ENCODE data around the gene LCE3D. TPM values are rescaled to one million over a fixed set of nuclear protein-coding genes. Genes with fewer than 3 reads are reported as not detected.

LCE3D gene, protein sequence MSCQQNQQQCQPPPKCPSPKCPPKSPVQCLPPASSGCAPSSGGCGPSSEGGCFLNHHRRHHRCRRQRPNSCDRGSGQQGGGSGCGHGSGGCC
- not detected in 2 replicates for total RNA-seq

DNA sequence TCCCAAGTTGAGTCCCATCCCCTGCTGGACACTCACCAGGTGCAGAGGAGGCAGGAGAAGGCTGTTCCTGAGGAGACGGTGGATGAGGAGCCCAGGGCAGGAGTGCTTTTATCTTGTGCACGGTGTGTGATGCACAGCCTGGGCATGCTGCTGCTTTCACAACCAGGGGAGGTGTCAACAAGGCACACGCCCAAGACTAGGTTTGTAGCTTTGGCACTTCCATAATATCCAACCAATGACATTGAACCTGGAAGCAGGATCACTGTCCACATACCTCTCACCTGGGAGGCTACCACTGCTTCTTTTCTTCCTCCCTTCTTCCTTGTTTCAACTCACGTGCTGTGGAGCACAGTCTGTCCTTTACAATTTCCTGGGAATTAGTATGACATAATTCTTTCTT lies at the start of gene LCE3D:
LCE3D (minus strand) TSS at position 84 of the 400 bp plus-strand sequence. CDS start 580 bp downstream, outside the sequence.

DNA sequence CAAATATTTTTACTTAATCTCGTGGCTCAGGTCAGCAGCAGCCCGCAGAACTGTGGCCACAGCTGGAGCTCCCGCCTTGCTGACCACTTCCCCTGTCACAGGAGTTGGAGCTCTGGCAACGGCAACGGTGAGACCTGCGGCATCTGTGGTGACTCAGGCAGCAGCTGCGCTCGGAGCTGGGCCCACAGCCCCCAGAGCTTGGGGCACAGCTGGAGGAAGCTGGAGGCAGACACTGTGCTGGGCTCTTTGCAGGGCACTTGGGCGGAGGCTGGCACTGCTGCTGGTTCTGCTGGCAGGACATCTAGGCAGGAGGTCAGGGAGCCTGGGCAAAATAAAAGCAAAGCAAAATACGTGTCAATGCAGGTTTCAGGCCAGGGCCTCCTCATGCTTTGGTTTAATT lies 42.5 kb upstream of the LCE3D start, which contains the start of gene LCE3A:
LCE3A (minus strand) TSS at position 301 of the 400 bp plus-strand sequence; CDS start at position 301, 0 bp downstream.

DNA sequence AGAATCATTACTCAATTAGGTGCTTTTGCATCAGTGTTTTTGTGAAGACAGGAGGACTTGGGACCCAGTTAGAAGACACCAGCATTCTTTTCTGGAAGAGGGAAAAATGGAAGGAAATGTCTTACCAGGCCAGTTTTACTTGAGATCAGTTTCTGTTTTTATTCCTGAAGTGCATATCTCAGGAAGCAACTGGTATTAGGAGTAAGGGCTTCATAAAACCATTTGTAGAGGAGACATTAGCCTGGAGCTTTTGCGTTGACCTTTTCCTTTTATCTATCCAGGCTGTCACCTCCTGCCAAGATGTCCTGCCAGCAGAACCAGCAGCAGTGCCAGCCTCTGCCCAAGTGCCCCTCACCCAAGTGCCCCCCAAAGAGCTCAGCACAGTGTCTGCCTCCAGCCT lies 33.2 kb upstream of the LCE3D start, which contains the start of gene LCE3B:
LCE3B (plus strand) TSS at position 301 of the 400 bp plus-strand sequence; CDS start at position 301, 0 bp downstream.

DNA sequence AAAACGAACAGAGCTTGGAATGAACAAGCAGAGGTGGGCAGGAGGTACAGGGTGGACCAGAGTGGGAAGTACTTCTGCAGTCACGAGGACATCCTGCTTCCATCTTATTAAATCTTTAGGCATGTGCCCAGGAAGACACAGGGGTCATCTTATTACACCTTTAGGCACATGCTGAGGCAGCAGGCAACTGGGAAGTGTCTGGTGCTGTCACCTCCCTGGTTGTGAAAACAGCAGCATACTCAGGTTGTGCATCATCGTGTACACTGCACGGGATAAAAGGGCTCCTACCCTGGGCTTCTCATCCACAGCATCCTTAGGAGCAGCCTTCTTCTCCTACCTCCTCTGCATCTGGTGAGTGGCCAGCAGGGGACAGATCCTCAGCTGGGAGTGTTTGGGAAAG lies 19.6 kb upstream of the LCE3D start, which contains the start of gene LCE3C:
LCE3C (plus strand) TSS at position 301 of the 400 bp plus-strand sequence. CDS start 498 bp downstream, outside the sequence.

DNA sequence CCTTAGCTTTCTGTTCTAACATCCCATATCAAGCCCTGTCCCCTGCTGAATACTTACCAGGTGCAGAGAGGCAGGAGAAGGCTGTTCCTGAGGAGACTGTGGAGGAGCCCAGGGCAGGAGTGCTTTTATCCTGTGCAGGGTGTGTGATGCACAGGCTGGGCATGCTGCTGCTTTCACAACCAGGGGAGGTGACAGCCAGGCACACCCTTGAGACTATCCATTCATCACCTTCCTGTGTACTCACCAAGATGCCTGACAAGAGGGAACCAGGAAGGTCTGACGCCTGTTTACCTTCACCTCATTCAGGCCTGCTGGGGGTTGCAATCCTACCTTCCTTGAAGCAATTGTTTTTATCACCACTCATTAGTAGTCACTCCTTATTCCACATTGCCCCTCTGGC lies 13.6 kb downstream of the LCE3D start, which contains the start of gene LCE3E:
LCE3E (minus strand) TSS at position 100 of the 400 bp plus-strand sequence. CDS start 572 bp downstream, outside the sequence.

Other genes with a start within 250 kb of the LCE3D start
- not detected in 2 replicates for gene FLG2, start 220.5 kb downstream of the LCE3D start, total RNA-seq
- not detected in 2 replicates for gene CRNN, start 166.3 kb downstream of the LCE3D start, total RNA-seq
- not detected in 2 replicates for gene LCE5A, start 69.7 kb downstream of the LCE3D start, total RNA-seq
- not detected in 2 replicates for gene CRCT1, start 66.0 kb downstream of the LCE3D start, total RNA-seq
- gene LCE3E, start 13.7 kb downstream of the LCE3D start, total RNA-seq = not detected in 2 replicates
- gene LCE3C, start 19.7 kb upstream of the LCE3D start, total RNA-seq = not detected in 2 replicates
- gene LCE3B, start 33.3 kb upstream of the LCE3D start, total RNA-seq = not detected in 2 replicates
- not detected in 2 replicates for gene LCE3A, start 42.6 kb upstream of the LCE3D start, total RNA-seq
- not detected in 2 replicates for gene LCE2D, start 82.9 kb upstream of the LCE3D start, total RNA-seq
- not detected in 2 replicates for gene LCE2C, start 94.8 kb upstream of the LCE3D start, total RNA-seq
- gene LCE2B, start 105.6 kb upstream of the LCE3D start, total RNA-seq = not detected in 2 replicates
- not detected in 2 replicates for gene LCE2A, start 117.8 kb upstream of the LCE3D start, total RNA-seq
- gene LCE4A, start 127.6 kb upstream of the LCE3D start, total RNA-seq = not detected in 2 replicates
- gene KPRP, start 177.5 kb upstream of the LCE3D start, total RNA-seq = not detected in 2 replicates
- not detected in 2 replicates for gene LCE1F, start 194.6 kb upstream of the LCE3D start, total RNA-seq
- gene LCE1E, start 205.7 kb upstream of the LCE3D start, total RNA-seq = not detected in 2 replicates
- gene LCE1D, start 216.2 kb upstream of the LCE3D start, total RNA-seq = not detected in 2 replicates
- gene LCE1C, start 226.1 kb upstream of the LCE3D start, total RNA-seq = not detected in 2 replicates
- not detected in 2 replicates for gene LCE1B, start 231.5 kb upstream of the LCE3D start, total RNA-seq
- gene LCE1A, start 247.0 kb upstream of the LCE3D start, total RNA-seq = not detected in 2 replicates

Measured in smooth muscle cell of the pulmonary artery (primary cell).